Neural progenitor cell (in vitro differentiated cells): Measurements from ENCODE around the gene ADAMTS14.

Source experiments
- EZH2 ChIP-seq: fragments of 200-600 bp; sonication (generic); IDR thresholded peaks from 2 replicates; pipeline ENCODE4 v1.6.1; 2017; ENCODE audit warnings: antibody characterized with exemption, mild to moderate bottlenecking, moderate library complexity
- EZH2phosphoT487 ChIP-seq: fragments of 200-600 bp; sonication (generic); IDR thresholded peaks from 2 replicates; pipeline ENCODE4 v1.6.1; 2017; ENCODE audit warnings: antibody characterized with exemption
- TF ChIP-seq, protein P1 (sequence below): fragments of 200-600 bp; sonication (generic); IDR thresholded peaks from 2 replicates; pipeline ENCODE4 v1.5.1; 2017; ENCODE audit warnings: antibody characterized with exemption, mild to moderate bottlenecking

DNA sequence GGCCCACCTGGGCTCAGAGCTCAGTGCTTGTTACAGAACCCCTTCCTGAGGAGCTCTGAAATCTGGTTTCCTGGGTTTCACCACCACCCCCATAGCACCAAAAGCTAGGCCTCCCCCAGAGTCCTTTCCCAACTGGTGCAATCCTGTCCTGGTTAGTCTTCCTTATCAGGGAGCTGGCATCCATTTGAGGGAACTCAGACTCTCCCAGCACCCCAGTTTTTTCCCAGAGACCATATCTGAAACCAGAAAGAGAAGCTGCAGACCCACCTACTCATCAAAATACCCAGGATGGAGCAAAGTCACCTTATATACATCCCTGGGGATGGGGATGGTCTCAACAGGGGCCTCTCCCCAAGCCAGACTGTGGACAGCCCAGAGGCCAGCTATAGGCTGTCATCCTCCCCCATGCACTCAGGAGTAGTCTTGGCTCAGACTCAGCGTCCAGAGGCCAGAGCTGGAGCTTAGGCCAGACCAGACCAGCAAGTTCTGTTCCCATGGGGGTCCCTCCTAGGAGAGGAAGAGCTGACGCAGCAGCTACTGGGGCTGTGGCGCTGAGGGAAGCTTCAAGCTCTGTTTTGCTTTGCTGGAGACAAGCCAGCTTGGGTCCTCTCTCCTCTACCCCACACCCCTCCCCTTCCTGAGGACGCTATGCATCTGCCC lies 109.9 kb downstream of the ADAMTS14 start:
- TF ChIP-seq, protein P1, sequence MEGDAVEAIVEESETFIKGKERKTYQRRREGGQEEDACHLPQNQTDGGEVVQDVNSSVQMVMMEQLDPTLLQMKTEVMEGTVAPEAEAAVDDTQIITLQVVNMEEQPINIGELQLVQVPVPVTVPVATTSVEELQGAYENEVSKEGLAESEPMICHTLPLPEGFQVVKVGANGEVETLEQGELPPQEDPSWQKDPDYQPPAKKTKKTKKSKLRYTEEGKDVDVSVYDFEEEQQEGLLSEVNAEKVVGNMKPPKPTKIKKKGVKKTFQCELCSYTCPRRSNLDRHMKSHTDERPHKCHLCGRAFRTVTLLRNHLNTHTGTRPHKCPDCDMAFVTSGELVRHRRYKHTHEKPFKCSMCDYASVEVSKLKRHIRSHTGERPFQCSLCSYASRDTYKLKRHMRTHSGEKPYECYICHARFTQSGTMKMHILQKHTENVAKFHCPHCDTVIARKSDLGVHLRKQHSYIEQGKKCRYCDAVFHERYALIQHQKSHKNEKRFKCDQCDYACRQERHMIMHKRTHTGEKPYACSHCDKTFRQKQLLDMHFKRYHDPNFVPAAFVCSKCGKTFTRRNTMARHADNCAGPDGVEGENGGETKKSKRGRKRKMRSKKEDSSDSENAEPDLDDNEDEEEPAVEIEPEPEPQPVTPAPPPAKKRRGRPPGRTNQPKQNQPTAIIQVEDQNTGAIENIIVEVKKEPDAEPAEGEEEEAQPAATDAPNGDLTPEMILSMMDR, result no peak
- TF ChIP-seq EZH2 (no peak), EZH2phosphoT487 (no peak)
